GM18499 (cell line): ENCODE data around the gene BPIFB1.

Experiments
- ATAC-seq: cut with Tn5 transposase; IDR thresholded peaks from one replicate; pipeline ENCODE4 v1.9.1; 2021; ENCODE audit warnings: moderate number of reproducible peaks; ENCODE audit not compliant: insufficient read depth, unreplicated experiment

BPIFB1 gene

DNA sequence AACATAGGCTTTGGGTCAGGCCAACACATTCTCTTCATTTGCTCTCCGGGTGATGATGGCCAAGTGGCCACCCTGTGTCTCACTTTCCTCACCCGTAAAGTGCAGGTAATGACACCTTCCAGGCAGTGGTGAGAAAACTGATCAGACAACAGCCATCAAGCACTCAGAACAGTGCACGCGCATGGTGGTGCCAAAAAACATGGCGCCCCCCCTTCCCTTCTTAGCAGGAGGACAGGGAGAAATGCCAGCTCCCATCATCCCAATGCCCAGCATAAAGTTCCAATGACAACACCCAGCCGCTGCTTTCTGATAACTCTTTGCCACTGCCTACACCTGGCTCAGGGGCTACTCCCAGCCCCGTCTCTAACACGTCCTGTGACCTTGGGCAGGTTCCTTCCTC is 8.4 kb downstream of the BPIFB1 start:
- ATAC-seq: no peak

DNA sequence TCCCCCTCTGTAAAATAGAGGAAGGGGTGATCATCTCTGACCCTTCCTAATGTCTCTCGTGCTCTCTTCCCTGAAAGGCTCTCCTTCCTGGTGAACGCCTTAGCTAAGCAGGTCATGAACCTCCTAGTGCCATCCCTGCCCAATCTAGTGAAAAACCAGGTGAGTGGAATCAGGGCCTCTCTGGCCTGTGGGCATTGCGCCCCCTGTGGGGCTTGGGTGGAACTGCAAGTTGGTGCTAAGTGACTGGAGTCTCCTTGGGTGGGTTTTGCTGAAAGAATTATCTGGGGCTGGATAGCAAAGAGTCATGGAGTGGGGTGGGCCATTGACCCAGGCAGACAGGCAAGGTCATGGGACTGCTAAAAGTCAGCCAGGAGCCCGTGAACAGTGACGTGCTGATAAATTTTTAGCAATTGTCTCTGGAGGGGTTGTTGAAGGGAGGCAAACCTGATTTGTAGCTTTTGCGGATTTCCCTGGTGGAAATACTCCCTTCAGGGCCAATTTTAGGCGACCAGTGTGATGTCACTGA is 8.9 kb downstream of the BPIFB1 start:
- ATAC-seq: no peak

DNA sequence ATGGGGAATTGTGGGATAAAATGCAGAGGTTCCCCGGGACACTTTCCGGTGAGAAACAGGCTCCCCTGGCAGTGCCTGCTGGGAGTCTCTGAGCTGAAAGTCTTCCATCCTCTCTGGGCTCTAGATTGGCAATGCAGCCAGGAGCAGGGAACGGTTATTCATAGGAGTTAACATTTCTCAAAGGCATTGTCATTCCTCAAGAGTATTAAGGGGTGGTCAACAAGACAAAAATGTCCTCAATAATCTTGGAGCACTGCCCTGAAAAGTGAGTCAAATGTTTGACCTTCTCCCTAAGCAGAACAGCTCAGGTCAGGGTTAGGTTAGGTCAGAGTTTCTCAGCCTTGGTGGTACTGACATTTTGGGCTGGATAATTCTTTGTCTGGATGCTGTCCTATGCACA is 13.2 kb downstream of the BPIFB1 start:
- no peak for ATAC-seq

DNA sequence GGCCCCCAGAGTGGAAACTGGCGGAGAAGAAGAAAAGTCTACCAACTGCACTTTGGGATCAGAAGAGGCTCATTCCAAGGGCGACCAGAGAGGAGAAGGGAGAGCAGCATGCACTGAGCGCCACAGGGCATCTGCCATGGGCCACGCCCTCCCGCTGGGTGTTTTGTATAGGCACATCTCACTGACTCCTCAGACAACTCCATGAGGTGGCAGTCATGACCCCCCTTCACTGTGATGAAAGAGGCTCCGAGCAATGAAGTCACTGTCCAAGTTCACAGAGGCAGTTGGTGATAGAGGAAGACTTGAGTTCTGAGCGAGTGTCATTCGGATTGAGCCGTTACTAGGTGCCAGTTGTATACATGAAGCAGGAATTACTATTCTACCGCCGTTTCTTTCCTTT is 15.4 kb downstream of the BPIFB1 start:
- no peak for ATAC-seq

DNA sequence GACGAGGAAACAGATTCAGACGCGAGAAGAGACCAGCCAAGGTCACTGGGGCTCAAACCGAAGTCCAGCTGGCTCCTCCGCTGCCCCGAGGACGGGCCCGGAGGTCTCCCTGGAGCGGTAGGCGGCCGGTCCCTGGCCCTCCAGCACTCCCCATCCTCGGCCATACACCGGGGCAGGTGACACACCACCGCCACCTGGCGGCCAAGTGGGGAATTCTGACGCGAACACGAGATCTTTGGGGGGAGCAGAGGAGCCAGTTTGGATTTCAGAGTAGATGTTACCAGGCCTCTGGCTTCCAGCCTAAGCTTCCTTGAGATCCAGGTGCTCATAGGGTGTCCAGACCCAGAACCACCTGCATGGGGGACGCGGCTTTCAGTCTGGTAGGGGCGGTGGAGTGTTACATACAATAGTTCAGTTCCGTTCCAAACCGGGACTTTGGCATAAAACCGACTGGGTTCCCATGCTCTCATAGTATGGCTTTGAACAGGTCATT is 16.1 kb downstream of the BPIFB1 start:
- no peak for ATAC-seq

DNA sequence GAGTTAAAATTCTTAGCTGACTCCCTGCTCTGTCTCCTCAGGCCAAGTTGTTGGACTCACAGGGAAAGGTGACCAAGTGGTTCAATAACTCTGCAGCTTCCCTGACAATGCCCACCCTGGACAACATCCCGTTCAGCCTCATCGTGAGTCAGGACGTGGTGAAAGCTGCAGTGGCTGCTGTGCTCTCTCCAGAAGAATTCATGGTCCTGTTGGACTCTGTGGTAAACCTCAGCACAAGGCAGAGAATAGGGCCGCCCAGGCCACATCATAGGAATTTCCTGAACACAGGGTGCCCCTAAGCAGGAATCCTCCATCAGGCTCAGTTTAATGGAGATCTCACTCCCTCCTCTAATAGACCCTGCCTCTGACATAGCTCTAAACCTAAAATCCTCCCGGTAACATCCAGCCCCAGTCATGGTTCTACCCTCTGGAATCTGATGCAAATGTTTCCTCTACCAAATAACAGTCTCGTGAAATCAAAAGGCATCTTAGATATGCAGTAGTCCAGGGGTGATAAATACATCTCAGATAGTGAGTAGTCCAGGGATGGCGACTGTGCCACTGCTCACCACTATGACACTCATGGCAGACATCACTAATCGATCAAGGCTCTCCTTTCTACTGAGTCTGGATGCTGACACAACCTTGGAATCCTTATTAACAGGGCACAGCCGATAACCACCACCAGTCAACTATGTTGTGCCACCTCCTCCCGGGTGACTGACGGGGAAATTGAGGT is 18.3 kb downstream of the BPIFB1 start:
- ATAC-seq: no peak

DNA sequence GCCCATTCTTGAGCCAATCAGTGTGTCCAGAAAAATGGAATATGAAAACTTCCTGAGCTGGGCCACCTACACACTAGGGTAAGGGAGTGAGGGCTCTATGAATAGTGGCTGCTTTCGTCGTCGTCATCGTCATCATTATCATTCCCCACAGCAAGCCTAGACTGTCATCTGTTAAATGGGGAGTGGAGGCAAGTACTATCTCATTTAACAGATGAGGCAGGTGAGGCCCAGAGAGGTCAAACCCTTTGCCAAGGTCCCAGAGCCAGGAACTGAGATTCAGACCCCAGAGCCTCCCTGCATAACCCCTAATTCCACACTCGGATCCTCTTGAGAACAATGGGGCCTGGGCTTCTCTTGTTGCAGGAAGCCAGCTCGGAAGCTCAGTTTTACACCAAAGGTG is 20.6 kb downstream of the BPIFB1 start:
- no peak for ATAC-seq

DNA sequence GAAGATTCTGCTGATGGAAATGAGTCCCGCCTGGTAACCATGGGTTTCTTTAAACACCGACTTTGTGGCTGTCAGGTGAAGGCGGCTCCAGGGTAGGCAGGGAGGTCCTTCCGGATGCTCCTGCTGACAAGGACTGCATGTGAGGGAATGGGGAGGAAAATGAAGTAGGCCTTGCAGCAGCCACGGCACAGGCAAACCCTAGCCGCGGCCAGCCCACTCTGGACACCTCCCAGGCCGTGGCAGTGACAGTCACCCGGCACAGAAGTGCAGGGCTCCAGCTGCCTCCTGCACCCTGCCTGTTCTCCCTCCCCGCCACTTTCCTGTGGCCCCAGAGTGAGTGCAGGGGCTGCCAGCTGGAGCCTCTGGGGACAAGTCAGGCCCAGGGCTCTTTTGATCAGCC is 21.0 kb downstream of the BPIFB1 start:
- no peak for ATAC-seq

DNA sequence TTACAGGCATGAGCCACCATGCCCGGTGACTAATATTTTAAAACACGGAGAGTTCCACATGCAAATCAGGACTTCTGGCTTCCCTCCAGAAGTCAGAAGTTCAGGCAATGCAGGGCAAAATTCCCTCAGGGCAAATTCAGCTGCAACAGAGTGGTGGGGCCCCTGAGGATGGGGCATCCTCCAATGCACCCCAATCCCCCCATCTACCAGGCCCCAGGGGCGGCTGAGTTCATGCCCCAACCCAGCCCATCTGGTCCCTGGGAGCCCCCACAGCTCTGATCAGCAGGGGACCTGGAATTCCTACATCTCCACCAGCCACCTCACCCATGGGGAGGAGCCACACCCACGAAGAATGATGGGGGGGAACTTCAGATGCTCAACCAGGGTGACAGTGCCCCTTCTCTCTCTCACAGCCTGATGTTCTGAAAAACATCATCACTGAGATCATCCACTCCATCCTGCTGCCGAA is 22.6 kb downstream of the BPIFB1 start:
- ATAC-seq: no peak

DNA sequence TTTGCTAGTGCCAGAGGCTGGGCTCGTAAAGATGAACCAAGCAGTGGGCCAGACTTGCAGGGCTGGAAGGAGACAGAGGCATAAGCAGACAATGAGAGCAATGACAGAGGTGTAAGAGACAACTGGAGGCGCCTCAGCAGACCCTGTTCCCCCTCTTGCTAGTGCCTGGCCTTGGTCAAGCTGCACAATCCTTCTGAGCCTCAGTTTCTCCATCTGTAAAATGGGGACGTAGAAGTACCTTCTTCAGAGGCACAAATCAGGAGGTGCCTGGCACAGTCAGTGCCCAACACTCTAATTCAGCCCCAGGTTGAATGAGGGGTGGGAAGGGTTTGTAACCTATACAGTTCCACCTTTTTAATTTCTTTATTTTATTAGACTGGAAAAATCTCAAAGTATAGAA is 23.2 kb downstream of the BPIFB1 start:
- no peak for ATAC-seq

DNA sequence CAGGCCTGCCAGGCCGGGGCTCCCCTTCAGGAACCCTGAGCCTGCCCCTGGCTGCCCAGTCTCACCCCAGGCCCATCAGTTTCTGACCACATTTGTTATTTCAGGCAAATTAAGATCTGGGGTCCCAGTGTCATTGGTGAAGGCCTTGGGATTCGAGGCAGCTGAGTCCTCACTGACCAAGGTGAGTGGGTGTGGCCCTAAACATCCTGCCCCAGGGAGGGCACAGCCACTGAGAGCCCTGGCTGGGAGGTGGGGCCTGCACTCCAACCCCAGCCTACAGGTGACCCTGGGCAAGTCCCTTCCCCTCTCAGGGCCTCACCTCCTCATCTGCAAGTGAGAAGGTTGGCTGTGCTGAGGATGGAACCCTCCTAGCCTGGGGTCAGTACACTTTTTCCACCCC is 23.8 kb downstream of the BPIFB1 start:
- ATAC-seq: no peak

DNA sequence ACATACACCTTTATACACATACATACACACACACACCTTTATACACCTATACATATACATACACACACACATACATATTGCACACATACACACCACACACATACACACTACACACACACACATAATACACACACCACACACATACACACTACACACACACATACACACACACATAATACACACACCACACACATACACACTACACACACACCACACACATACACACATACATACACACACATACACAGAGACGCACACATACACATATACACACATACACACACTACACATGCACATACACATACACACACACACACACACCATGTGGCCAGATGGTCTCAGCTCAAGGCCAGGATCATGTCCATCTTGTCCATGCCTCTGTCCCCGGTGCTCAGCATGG is 25.7 kb downstream of the BPIFB1 start:
- no peak for ATAC-seq

DNA sequence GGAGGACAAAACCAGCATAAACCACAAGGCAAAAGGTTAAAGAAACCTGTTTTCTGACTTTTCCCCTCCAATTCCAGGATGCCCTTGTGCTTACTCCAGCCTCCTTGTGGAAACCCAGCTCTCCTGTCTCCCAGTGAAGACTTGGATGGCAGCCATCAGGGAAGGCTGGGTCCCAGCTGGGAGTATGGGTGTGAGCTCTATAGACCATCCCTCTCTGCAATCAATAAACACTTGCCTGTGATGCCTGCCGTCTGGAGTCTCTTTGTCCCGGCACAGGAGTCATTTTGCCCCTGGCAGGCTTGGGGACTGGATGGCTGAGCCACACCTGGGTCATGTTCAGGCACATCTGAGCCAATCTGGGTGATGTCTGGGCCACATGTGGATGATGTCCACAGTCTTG is 26.6 kb downstream of the BPIFB1 start:
- no peak for ATAC-seq

DNA sequence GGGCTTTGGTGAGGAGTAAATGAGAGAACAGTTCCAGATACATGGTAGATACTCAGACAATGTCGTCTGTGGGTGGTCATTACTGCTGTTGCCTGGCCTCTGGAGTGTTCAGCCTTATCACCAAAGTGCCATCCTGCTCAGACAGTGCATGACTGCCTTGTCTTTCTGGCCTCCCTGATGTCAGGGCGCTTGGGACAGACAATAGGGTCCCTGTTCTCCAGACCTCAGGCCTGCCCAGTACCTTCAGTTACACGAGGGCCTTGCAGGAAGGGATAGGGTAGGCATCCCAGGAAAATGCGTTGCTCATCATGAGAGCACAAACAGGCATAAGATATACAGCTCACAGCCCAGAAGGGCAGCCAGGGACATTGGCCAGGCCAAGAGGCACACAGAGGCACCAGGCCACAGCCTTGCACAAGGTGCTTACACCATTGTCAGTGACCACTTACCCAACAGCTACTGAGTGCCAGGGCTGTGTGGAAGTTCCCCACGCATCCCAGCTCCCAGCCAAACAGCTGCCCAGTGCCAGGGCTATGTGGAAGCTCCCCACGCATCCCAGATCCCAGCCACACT is 27.4 kb downstream of the BPIFB1 start:
- ATAC-seq: no peak

DNA sequence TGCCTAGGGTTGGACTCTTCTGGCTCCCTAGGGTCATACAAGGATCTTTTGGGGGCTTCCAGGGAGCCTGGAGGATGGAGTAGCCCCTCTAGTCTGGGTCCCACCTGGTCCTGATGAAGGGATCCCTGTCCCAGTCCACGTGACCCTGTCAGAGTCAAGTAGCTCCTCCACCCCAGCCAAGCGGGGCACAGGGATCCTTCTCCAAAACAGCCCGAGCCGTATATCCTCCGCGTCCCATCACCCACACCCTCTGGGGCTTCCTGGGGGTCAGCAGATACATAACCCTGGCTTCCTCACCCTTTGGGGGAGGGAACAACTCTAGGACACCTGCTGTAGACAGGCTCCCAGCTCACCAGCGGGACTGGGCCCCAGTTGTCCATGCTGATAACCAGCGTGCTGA is 28.0 kb downstream of the BPIFB1 start:
- ATAC-seq: no peak

DNA sequence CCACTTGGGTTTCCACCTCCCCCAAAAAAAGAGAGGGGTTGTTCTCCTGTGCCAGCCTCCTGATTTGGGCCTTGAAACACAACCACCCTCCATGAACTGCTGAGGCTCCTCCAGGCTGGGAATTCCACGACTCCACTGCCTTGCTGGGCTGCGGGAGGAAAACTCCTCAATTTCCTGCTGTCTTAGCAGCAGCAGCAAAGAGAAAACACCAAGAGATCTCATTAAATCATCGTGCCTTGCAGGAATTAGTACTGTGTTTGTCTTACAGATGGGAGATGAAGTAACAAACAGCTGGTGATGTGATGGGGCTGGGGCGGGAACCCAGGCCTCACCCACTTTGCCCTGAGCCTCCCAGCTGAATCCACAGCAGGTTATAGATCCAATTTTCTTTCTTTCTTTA is 29.0 kb downstream of the BPIFB1 start:
- ATAC-seq: no peak

DNA sequence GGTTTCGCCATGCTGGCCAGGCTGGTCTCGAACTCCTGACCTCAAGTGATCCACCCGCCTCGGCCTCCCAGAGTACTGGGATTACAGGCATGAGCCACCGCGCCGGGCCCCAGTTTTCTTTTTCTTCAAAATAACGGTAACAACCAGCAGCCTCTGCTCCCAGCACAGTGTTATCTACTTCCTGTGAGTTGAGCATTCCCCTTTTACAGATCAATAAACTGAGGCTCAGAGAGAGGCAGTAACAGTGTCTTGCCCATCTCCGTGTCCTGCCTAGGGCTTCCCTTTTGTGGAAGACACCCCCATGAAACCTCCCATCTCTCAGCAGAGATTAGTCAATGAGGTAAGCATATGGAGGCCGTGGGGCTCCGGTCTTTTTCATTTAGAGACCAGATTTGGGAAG is 29.6 kb downstream of the BPIFB1 start:
- no peak for ATAC-seq

DNA sequence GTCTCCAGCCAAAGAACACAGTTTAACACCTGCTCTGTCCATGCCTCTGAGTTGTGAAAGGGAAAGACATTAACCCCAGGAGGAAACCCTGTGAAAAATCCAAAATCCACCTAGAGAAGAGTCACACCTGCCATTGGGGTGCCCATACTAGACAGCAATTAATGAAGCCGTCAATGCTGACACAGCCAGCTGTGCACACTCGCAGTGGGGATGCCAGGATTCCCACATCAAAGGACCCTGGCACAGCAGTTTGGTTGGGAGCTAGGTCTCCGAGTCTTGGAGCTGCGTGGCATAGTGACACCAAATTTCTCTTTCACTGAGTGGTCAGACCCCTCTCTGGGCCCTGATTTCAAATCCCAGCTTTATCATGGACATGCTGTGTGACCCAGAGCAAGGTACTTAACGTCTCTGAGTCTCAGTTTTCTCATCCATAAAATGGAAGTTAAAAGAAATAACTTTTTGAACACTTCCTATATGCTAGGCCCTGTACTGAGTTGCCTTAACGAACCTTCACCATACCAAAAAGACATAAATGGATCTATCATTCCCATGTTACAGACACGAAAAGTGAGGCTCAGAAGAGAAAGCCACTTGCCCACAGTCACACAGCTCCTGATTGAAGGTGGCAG is 30.8 kb downstream of the BPIFB1 start:
- no peak for ATAC-seq

DNA sequence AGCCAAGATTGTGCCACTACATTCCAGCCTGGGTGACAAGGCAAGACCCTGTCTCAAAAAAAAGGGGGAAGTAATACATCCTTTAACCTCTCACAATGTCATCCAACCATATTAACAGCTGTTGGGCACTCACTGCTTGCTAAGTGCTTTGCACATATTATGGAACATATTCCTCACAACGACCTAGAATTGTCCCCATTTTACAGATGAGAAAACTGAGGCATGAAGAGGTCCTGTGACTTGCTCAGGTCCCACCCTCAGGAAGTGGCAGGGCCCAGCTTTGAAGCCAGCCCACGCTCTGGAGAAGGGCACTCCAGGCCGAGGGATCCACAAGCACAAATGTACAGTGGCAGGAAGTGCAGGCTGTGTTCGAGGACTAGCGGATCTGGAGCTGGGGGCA is 33.3 kb downstream of the BPIFB1 start:
- no peak for ATAC-seq

DNA sequence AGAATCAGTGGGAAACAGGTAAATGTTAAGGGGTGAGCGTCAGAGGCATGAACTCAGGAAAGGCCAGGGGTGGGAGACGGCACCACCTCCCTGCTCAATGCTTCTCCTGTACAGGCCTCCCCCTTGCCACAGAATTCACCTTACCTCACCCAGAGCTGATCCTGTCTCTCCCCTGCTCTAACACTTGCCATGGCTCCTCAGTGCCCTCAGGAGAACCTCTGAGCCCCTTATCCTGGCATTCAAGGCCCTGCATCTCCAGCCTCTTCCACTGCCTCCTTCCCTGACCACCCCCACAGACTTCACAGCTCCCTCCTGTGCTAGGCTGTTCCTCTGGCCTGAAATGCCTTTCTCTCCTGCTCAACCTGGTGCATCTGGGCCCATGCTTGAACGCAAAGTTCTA is 33.9 kb downstream of the BPIFB1 start:
- ATAC-seq: no peak

DNA sequence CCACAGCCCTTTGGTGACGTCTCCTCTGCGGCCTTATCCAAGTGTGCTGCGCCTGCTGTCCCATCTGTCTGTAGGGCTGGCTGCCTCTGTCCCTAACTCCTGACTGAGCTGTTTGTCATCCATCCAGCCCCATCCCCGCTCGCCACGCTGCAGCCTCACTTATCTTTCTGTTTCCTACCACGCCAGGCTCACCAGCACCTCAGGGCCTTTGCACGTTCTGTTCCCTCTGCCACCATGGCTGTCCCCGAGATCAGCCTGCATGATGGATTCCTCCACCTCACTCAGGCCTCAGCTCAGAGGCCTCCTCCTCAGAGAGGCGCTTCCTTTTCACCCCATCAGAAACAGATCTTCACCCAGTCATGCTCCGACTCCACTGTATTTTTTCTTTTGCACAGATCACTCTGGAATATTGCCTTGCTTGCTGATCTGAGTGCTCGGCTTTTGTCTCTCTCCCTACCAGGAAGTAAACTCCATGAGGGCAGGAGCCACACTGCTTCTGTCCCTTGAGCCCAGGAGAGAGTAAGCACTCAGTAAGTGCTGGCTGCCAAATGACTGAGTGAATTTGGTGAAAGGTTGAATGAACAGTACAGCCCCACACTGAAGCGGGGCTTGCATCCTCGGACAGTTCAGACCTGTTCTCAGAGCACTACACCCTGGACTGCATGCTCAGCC is 34.5 kb downstream of the BPIFB1 start:
- no peak for ATAC-seq
